Hepatocyte (in vitro differentiated cells): ENCODE results near the gene RIMKLB. TPM values are rescaled to one million over a fixed set of nuclear protein-coding genes. Genes with fewer than 3 reads are reported as not detected.

ENCODE experiments used
- DNase-seq: peaks from one replicate; pipeline ENCODE4 v3.0.0-alpha.2; 2016; ENCODE audit warnings: low spot score
- H2AFZ ChIP-seq: fragments of 200-600 bp; sonication (generic); 2 replicates; pipeline ENCODE4 v1.6.0; 2016; ENCODE audit warnings: antibody characterized with exemption, mild to moderate bottlenecking
- H3K27ac ChIP-seq: fragments of 200-600 bp; sonication (generic); 2 replicates; pipeline ENCODE4 v1.5.1; 2016; ENCODE audit warnings: mild to moderate bottlenecking
- H3K27me3 ChIP-seq: fragments of 200-600 bp; sonication (generic); 2 replicates; pipeline ENCODE4 v1.6.1; 2016
- H3K36me3 ChIP-seq: fragments of 200-600 bp; sonication (generic); replicated peaks from 2 replicates; pipeline ENCODE4 v1.5.1; 2016; ENCODE audit warnings: low read depth; ENCODE audit not compliant: insufficient read depth
- H3K4me1 ChIP-seq: fragments of 200-600 bp; sonication (generic); 2 replicates; pipeline ENCODE4 v1.5.1; 2016; ENCODE audit warnings: mild to moderate bottlenecking, moderate library complexity; ENCODE audit not compliant: insufficient read depth
- H3K4me2 ChIP-seq: fragments of 200-600 bp; sonication (generic); 2 replicates; pipeline ENCODE4 v1.6.0; 2016
- H3K4me3 ChIP-seq: fragments of 200-600 bp; sonication (generic); 2 replicates; pipeline ENCODE4 v1.5.1; 2016; ENCODE audit warnings: mild to moderate bottlenecking
- H3K79me2 ChIP-seq: fragments of 200-600 bp; sonication (generic); 2 replicates; pipeline ENCODE4 v1.6.0; 2017; ENCODE audit warnings: mild to moderate bottlenecking
- H3K9me2 ChIP-seq: fragments of 200-600 bp; sonication (generic); replicated peaks from 2 replicates; pipeline ENCODE4 v1.6.0; 2017; ENCODE audit warnings: mild to moderate bottlenecking; ENCODE audit not compliant: insufficient read depth
- H3K9me3 ChIP-seq: fragments of 200-600 bp; sonication (generic); 2 replicates; pipeline ENCODE4 v1.5.1; 2016; ENCODE audit warnings: low read depth, mild to moderate bottlenecking
- H4K20me1 ChIP-seq: fragments of 200-600 bp; sonication (generic); 2 replicates; pipeline ENCODE4 v1.6.0; 2016; ENCODE audit warnings: mild to moderate bottlenecking; ENCODE audit not compliant: insufficient read depth, poor library complexity, severe bottlenecking
- CTCF ChIP-seq: fragments of 200-600 bp; sonication (generic); IDR thresholded peaks from 2 replicates; pipeline ENCODE4 v1.5.1; 2016; ENCODE audit warnings: antibody characterized with exemption, mild to moderate bottlenecking; ENCODE audit not compliant: poor library complexity
- EZH2 ChIP-seq: fragments of 200-600 bp; sonication (generic); IDR thresholded peaks from 2 replicates; pipeline ENCODE4 v1.6.1; 2016; ENCODE audit warnings: antibody characterized with exemption, mild to moderate bottlenecking, borderline replicate concordance
- EZH2phosphoT487 ChIP-seq: fragments of 200-600 bp; sonication (generic); IDR thresholded peaks from one replicate; pipeline ENCODE4 v1.6.1; 2018; ENCODE audit warnings: antibody characterized with exemption, mild to moderate bottlenecking, low read depth, moderate library complexity; ENCODE audit not compliant: unreplicated experiment, severe bottlenecking
- WGBS: methylation state at CpG from one replicate; pipeline ENCODE4 v1.1.6; 2016; ENCODE audit warnings: low lambda C conversion rate; ENCODE audit errors: missing lambda C conversion rate; 5-methylcytosine and 5-hydroxymethylcytosine counted together
- polyA plus RNA-seq: library from polyadenylated mRNA; unstranded; fragments of >200 nt; fragmentation: Nextera tagmentation; extraction: Ambion mirVana; gene quantifications from 2 replicates; pipeline ENCODE4 v1.2.1, GENCODE V29; 2016
- total RNA-seq: library from RNA; depleted of rRNA; stranded (reverse); fragments of >200 nt; gene quantifications from 2 replicates; pipeline ENCODE4 v1.2.3, GENCODE V29; 2014

Gene RIMKLB
- total and polyA plus RNA-seq, 2 experiments from 2014 or later, result 20.7 to 37.3 TPM

- Histone ChIP-seq H3K4me1 (no peaks in the 10 kb centered on the region), H3K27ac (no peak overlapping the region), H3K27me3 (no peaks in the 10 kb centered on the region), H3K36me3 (no peaks in the 10 kb centered on the region), H3K4me2 (no peak overlapping the region), H3K4me3 (no peak overlapping the region), H3K79me2 (no peaks in the 10 kb centered on the region), H2AFZ (no peak overlapping the region), H3K9me3 (no peaks in the 10 kb centered on the region), H3K9me2 (no peaks in the 10 kb centered on the region), H4K20me1 (no peaks in the 10 kb centered on the region)
- TF ChIP-seq CTCF (no peak), EZH2phosphoT487 (no peak), EZH2 (no peak)
- WGBS, result 32% methylated on average over 1 of the region's 1 CpG
- no peak for DNase-seq
These were observed 39.4 kb upstream of the RIMKLB start for GRCh38 chr12:8658346-8658745.

GRCh38 chr12:8661016-8661415, 36.8 kb upstream of the RIMKLB start:
- Histone ChIP-seq H3K4me3 (no peak overlapping the region), H3K27ac (no peak overlapping the region), H4K20me1 (no peaks in the 10 kb centered on the region), H3K4me2 (no peak overlapping the region), H3K9me3 (no peaks in the 10 kb centered on the region), H2AFZ (no peak overlapping the region), H3K27me3 (no peaks in the 10 kb centered on the region), H3K79me2 (no peaks in the 10 kb centered on the region), H3K4me1 (no peaks in the 10 kb centered on the region), H3K9me2 (no peaks in the 10 kb centered on the region), H3K36me3 (no peaks in the 10 kb centered on the region)
- 78% methylated on average over 3 of the region's 3 CpGs for WGBS
- no peak for DNase-seq
- no peak for TF ChIP-seq CTCF
- TF ChIP-seq EZH2, result no peak
- TF ChIP-seq EZH2phosphoT487, result no peak

- Histone ChIP-seq H3K36me3 (no peaks in the 10 kb centered on the region), H3K4me3 (no peak overlapping the region), H4K20me1 (no peaks in the 10 kb centered on the region), H3K9me2 (no peaks in the 10 kb centered on the region), H3K27ac (no peak overlapping the region), H3K27me3 (no peaks in the 10 kb centered on the region), H3K79me2 (no peaks in the 10 kb centered on the region), H3K4me2 (no peak overlapping the region), H3K4me1 (no peaks in the 10 kb centered on the region), H3K9me3 (no peaks in the 10 kb centered on the region), H2AFZ (no peak overlapping the region)
- 88% methylated on average over 3 of the region's 3 CpGs for WGBS
- no peak for DNase-seq
- TF ChIP-seq EZH2phosphoT487 (no peak), CTCF (no peak), EZH2 (no peak)
These were observed 36.0 kb upstream of the RIMKLB start for GRCh38 chr12:8661751-8662150.

- Histone ChIP-seq H3K27ac (no peak within 1 kb of the TSS), H3K4me3 (no peak within 1 kb of the TSS), H3K9me2 (no peaks in the 10 kb centered on the region)
These were observed 35.2 kb upstream of the RIMKLB start, which contains the start of gene MFAP5 for GRCh38 chr12:8662593-8662992. MFAP5 (minus strand) TSS chr12:8662826; CDS start chr12:8662104, 722 bp downstream.

More at GRCh38 chr12:8662593-8662992, 35.2 kb upstream of the RIMKLB start, which contains the start of gene MFAP5:
- no peak for DNase-seq
- Histone ChIP-seq H2AFZ (no peak within 1 kb of the TSS), H3K27me3 (no peaks in the 10 kb centered on the region), H3K79me2 (no peaks in the 10 kb centered on the region), H4K20me1 (no peaks in the 10 kb centered on the region), H3K9me3 (no peaks in the 10 kb centered on the region), H3K4me1 (no peaks in the 10 kb centered on the region), H3K4me2 (no peak within 1 kb of the TSS), H3K36me3 (no peaks in the 10 kb centered on the region)
- TF ChIP-seq EZH2 (no peak), EZH2phosphoT487 (no peak), CTCF (no peak)
- WGBS, result 80% methylated on average over 6 of the region's 6 CpGs
